Keratinocyte (primary cell): ENCODE measurements around the gene PIH1D2.

ENCODE experiments used
- CTCF ChIP-seq, 3 experiments: IDR thresholded peaks in 1 of 3; conservative IDR thresholded peaks in 1 of 3; optimal IDR thresholded peaks in 1 of 3; 2 replicates in 2 of 3; 3 replicates in 1 of 3; pipeline versions ENCODE3 to v1.5.1; 2011; ENCODE audit warnings: low read length in 3 of 3, mild to moderate bottlenecking in 3 of 3, moderate library complexity in 2 of 3, control low read depth in 1 of 3, inconsistent platforms in 1 of 3; ENCODE audit not compliant: insufficient read depth in 2 of 3; ENCODE audit errors: extremely low read depth in 1 of 3
- EZH2 ChIP-seq: IDR thresholded peaks from one replicate; pipeline ENCODE4 v1.6.1; 2012; ENCODE audit warnings: inconsistent platforms, mild to moderate bottlenecking, low read length, moderate library complexity

DNA sequence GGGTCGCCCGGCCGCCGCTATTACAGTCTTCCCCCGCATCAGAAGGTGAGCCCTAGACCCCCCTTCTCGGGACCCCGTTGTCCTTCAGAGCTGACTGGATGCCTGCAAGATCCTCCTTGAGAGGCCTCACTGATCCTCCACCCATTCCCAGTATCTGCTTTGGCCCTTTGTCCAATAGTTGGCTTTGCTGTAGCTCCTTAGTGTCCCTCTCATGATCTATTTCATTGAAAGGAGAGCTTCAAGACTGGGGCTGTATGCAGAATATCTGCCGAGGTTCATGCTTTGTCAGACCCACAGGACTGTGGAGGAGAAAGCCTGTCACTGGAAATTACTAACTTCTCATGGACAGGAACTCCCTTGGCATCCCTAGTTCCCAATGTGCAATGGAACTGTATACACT, 48.1 kb downstream of the PIH1D2 start:
- TF ChIP-seq CTCF (optimal IDR thresholded peaks at IDR 0.05 in 1 of 3, IDR thresholded peaks at IDR 0.05 in 1 of 3, conservative IDR thresholded peaks at IDR 0.05 in 1 of 3; ENCODE audit: extremely low read depth in 1 of 3, insufficient read depth in 2 of 3, low read length in 3 of 3): no peak
- TF ChIP-seq EZH2: no peak
